HepG2 (cell line): ENCODE measurements around the gene P3R3URF. TPM values are rescaled to one million over a fixed set of nuclear protein-coding genes. Genes with fewer than 3 reads are reported as not detected.

ENCODE experiments used
- CBX5 ChIP-seq: sonication (generic); formaldehyde crosslinking; IDR thresholded peaks from 2 replicates; pipeline ENCODE4 v1.4.0; 2020; ENCODE audit warnings: missing genetic modification reagents, borderline replicate concordance
- CHD2 ChIP-seq: IDR thresholded peaks from 2 replicates; pipeline ENCODE4 v1.6.1; 2011; ENCODE audit warnings: low read depth, low read length, improper control_type of control experiment
- CTCF ChIP-seq: sonication (generic); formaldehyde crosslinking; IDR thresholded peaks from 2 replicates; pipeline ENCODE4 v1.5.0; 2020; ENCODE audit warnings: mild to moderate bottlenecking, missing genetic modification reagents, moderate library complexity
- HES4 ChIP-seq: sonication (generic); formaldehyde crosslinking; IDR thresholded peaks from 2 replicates; pipeline ENCODE4 v1.9.0; 2021; ENCODE audit warnings: mild to moderate bottlenecking, missing genetic modification reagents, borderline replicate concordance
- HINFP ChIP-seq: sonication (generic); formaldehyde crosslinking; IDR thresholded peaks from 2 replicates; pipeline ENCODE4 v1.4.0; 2020; ENCODE audit warnings: low read depth, mild to moderate bottlenecking, missing genetic modification reagents
- HNF4G ChIP-seq, 2 experiments: sonication (generic) in 1 of 2; formaldehyde crosslinking in 1 of 2; IDR thresholded peaks; 2 replicates each; pipeline versions ENCODE4 v1.4.0 to v1.6.1; 2011 to 2020; ENCODE audit warnings: borderline replicate concordance in 2 of 2, low read depth in 2 of 2, mild to moderate bottlenecking in 2 of 2, low read length in 1 of 2, missing genetic modification reagents in 1 of 2, moderate library complexity in 1 of 2
- KAT8 ChIP-seq: IDR thresholded peaks from 2 replicates; pipeline ENCODE4 v1.6.1; 2016; ENCODE audit warnings: missing genetic modification reagents, missing compliant biosample characterization
- KDM5B ChIP-seq: sonication (generic); formaldehyde crosslinking; IDR thresholded peaks from 2 replicates; pipeline ENCODE4 v1.4.0; 2020; ENCODE audit warnings: missing genetic modification reagents, mild to moderate bottlenecking, borderline replicate concordance
- KLF15 ChIP-seq: sonication (generic); formaldehyde crosslinking; IDR thresholded peaks from 2 replicates; pipeline ENCODE4 v1.8.1; 2023; ENCODE audit warnings: borderline replicate concordance, mild to moderate bottlenecking, inconsistent platforms, missing genetic modification reagents, mixed read lengths
- ONECUT2 ChIP-seq: sonication (generic); formaldehyde crosslinking; IDR thresholded peaks from 2 replicates; pipeline ENCODE4 v1.4.0; 2020; ENCODE audit warnings: missing genetic modification reagents
- PRDM4 ChIP-seq: sonication (generic); formaldehyde crosslinking; IDR thresholded peaks from 2 replicates; pipeline ENCODE4 v1.9.0; 2021; ENCODE audit warnings: missing genetic modification reagents, borderline replicate concordance
- RFX5 ChIP-seq: IDR thresholded peaks from 2 replicates; pipeline ENCODE4 v1.6.1; 2011; ENCODE audit warnings: low read depth, low read length, improper control_type of control experiment
- SETDB1 ChIP-seq: sonication (generic); formaldehyde crosslinking; IDR thresholded peaks from 2 replicates; pipeline ENCODE4 v1.5.1; 2020; ENCODE audit warnings: missing genetic modification reagents, mild to moderate bottlenecking, borderline replicate concordance
- ZBTB42 ChIP-seq: sonication (generic); formaldehyde crosslinking; IDR thresholded peaks from 2 replicates; pipeline ENCODE4 v1.5.0; 2020; ENCODE audit warnings: mild to moderate bottlenecking, missing genetic modification reagents
- ZBTB8A ChIP-seq: sonication (generic); formaldehyde crosslinking; IDR thresholded peaks from 2 replicates; pipeline ENCODE4 v1.4.0; 2020; ENCODE audit warnings: mild to moderate bottlenecking, low read depth, missing genetic modification reagents, borderline replicate concordance
- ZGPAT ChIP-seq: IDR thresholded peaks from 2 replicates; pipeline ENCODE4 v1.6.1; 2016; ENCODE audit warnings: mild to moderate bottlenecking
- ZNF136 ChIP-seq: sonication (generic); formaldehyde crosslinking; IDR thresholded peaks from 2 replicates; pipeline ENCODE4 v1.8.1; 2022; ENCODE audit warnings: low read depth, mild to moderate bottlenecking, moderate library complexity, missing genetic modification reagents
- ZNF678 ChIP-seq: sonication (generic); formaldehyde crosslinking; IDR thresholded peaks from 2 replicates; pipeline ENCODE4 v1.4.0; 2020; ENCODE audit warnings: mild to moderate bottlenecking, missing genetic modification reagents
- ZNF704 ChIP-seq: sonication (generic); formaldehyde crosslinking; IDR thresholded peaks from 2 replicates; pipeline ENCODE4 v1.8.1; 2023; ENCODE audit warnings: mild to moderate bottlenecking, inconsistent platforms, moderate library complexity, missing genetic modification reagents, borderline replicate concordance
- polyA plus RNA-seq, 8 experiments: library from polyadenylated mRNA; depleted of rRNA in 3 of 8; stranded (reverse) in 7 of 8; unstranded in 1 of 8; fragments of >200 nt; fragmentation: Illumina TruSeq in 4 of 8; extraction: Trizol in 4 of 8; gene quantifications; 2 replicates each; pipeline versions ENCODE4 v1.2.1 to v1.2.3, GENCODE V29; 2011 to 2016; ENCODE audit warnings: low read depth in 4 of 8, missing spikeins in 1 of 8, mixed read lengths in 1 of 8; ENCODE audit not compliant: insufficient read depth in 1 of 8
- total RNA-seq, 5 experiments: library from RNA; depleted of rRNA; stranded (reverse); fragments of >200 nt; fragmentation: Illumina TruSeq; extraction: Trizol; gene quantifications; 2 replicates each; pipeline ENCODE4 v1.2.3, GENCODE V29; 2016; ENCODE audit warnings: low read depth in 1 of 5

P3R3URF gene
- total and polyA plus RNA-seq, 2 of the 13 experiments (the other 11 are each of a cell fraction or from before 2014, with no cell fraction given): not detected

GRCh38 chr1:46197964-46198811, 21.9 kb upstream of the P3R3URF start, which contains the start of gene POMGNT1 (continued):
- TF ChIP-seq ZNF136 (CRISPR knock-in tag) (no peak), KAT8 (CRISPR knock-in tag) (peak; percentile 53; the same call in 1 of the 2 replicates), SETDB1 (no peak), ZBTB8A (CRISPR knock-in tag) (no peak), HES4 (CRISPR knock-in tag) (no peak), HINFP (CRISPR knock-in tag) (no peak), HNF4G (IDR thresholded peaks at IDR 0.05; ENCODE audit: borderline replicate concordance, low read depth, low read length) (peak; percentile 88), HNF4G (CRISPR knock-in tag; IDR thresholded peaks at IDR 0.05; ENCODE audit: borderline replicate concordance, low read depth) (peak; percentile 58; the same call in 1 of the 2 replicates), RFX5 (no peak), PRDM4 (CRISPR knock-in tag) (no peak), KDM5B (CRISPR knock-in tag) (peak; percentile 61; the same call in 1 of the 2 replicates), ZNF704 (0 out of 2 replicates have a peak, but pooled peaks have one; percentile 13), ZNF678 (CRISPR knock-in tag) (no peak), CHD2 (no peak), KLF15 (CRISPR knock-in tag) (no peak; the same call in 1 of the 2 replicates), CTCF (CRISPR knock-in tag) (peak; percentile 67), ONECUT2 (CRISPR knock-in tag) (no peak), CBX5 (no peak), ZGPAT (CRISPR knock-in tag) (no peak), ZBTB42 (CRISPR knock-in tag) (no peak)
